HK-2 (cell line): ENCODE data around the gene RETN.

Source experiments
- DNase-seq: peaks from one replicate; pipeline ENCODE4 v3.0.0-alpha.2; 2018; ENCODE audit not compliant: unreplicated experiment

Gene RETN

GRCh38 chr19:7681340-7682174, 12.7 kb downstream of the RETN start:
- peak; percentile 38 for DNase-seq

- no peak for DNase-seq
Observed at GRCh38 chr19:7682175-7682855, 13.5 kb downstream of the RETN start.

GRCh38 chr19:7685546-7686445, 16.9 kb downstream of the RETN start:
- no peak for DNase-seq

GRCh38 chr19:7687177-7687576, 18.3 kb downstream of the RETN start:
- no peak for DNase-seq

- DNase-seq = no peak
Observed at GRCh38 chr19:7689165-7689564, 20.3 kb downstream of the RETN start.

- no peak for DNase-seq
Observed at GRCh38 chr19:7690779-7691258, 22.0 kb downstream of the RETN start.

GRCh38 chr19:7691497-7691896, 22.6 kb downstream of the RETN start:
- no peak for DNase-seq

- no peak for DNase-seq
Observed at GRCh38 chr19:7692417-7693088, 23.7 kb downstream of the RETN start.

GRCh38 chr19:7694499-7694898, 25.6 kb downstream of the RETN start:
- no peak for DNase-seq

GRCh38 chr19:7697721-7698287, 29.0 kb downstream of the RETN start:
- DNase-seq = no peak

GRCh38 chr19:7698583-7698982, 29.7 kb downstream of the RETN start:
- DNase-seq = no peak

- no peak for DNase-seq
Observed at GRCh38 chr19:7699003-7699402, 30.2 kb downstream of the RETN start.

GRCh38 chr19:7699417-7700401, 30.9 kb downstream of the RETN start:
- DNase-seq = no peak

GRCh38 chr19:7701049-7701653, 32.3 kb downstream of the RETN start:
- DNase-seq = no peak

GRCh38 chr19:7701654-7702457, 33.0 kb downstream of the RETN start, which contains the start of gene FCER2:
FCER2 (minus strand) TSS chr19:7702131; CDS start chr19:7699760, 2,371 bp downstream.
- DNase-seq = no peak

GRCh38 chr19:7703332-7703731, 34.5 kb downstream of the RETN start:
- no peak for DNase-seq

GRCh38 chr19:7704280-7705060, 35.6 kb downstream of the RETN start:
- no peak for DNase-seq
